ENCODE results near the gene HSDL2.

HSDL2 gene

GRCh38 chr9:112332977-112333638 is 46.8 kb upstream of the HSDL2 start, which contains the start of gene PTBP3:
Gene PTBP3 (minus strand): TSS chr9:112333619. CDS start chr9:112297865, 35,754 bp downstream.
- H3K18ac ChIP-seq (ENCODE audit: low read length), result peak within 1 kb of the TSS; percentile 99
- H4K8ac ChIP-seq (ENCODE audit: low read depth, low read length), result peak within 1 kb of the TSS; percentile 97
- H3K36me3 ChIP-seq (ENCODE audit: control insufficient read depth in 1 of 2, insufficient read depth in 2 of 2, low read length in 2 of 2), result no peaks in the 10 kb centered on the region
- peak within 1 kb of the TSS; percentile 100 for H3K14ac ChIP-seq (ENCODE audit: low read length)
- H4K91ac ChIP-seq (ENCODE audit: low read depth, low read length), result peak within 1 kb of the TSS; percentile 99
- peak within 1 kb of the TSS; percentile 98 for H3K4me3 ChIP-seq (ENCODE audit: low read depth, low read length)
- WGBS (ENCODE audit: extremely low coverage, insufficient coverage, insufficient read length), result no CpG with 5 or more reads among the region's 90 CpGs
- no peak within 1 kb of the TSS for H3K23ac ChIP-seq (ENCODE audit: low read length)
- peak within 1 kb of the TSS; percentile 90 for H2AK5ac ChIP-seq (ENCODE audit: low read length)
- DNase-seq, result peak; percentile 62 to 71
- H3K27me3 ChIP-seq (ENCODE audit: insufficient read depth, low read length), result no peaks in the 10 kb centered on the region
- H3K9ac ChIP-seq (ENCODE audit: low read length), result peak within 1 kb of the TSS; percentile 98
- H3K4me2 ChIP-seq (ENCODE audit: low read length), result peak within 1 kb of the TSS; percentile 61
- H3K4ac ChIP-seq (ENCODE audit: low read depth, low read length), result peak within 1 kb of the TSS; percentile 97
- peak within 1 kb of the TSS; percentile 99 for H2AFZ ChIP-seq (ENCODE audit: insufficient read depth, low read length, poor library complexity)
- H3K79me2 ChIP-seq (ENCODE audit: control insufficient read depth, insufficient read depth, low read length, poor library complexity), result peaks cover 12% of the 10 kb centered on the region
- H3K27ac ChIP-seq (ENCODE audit: low read depth, low read length), result peak within 1 kb of the TSS; percentile 100
- peak within 1 kb of the TSS; percentile 82 for H2BK12ac ChIP-seq (ENCODE audit: low read length)
- H3K79me1 ChIP-seq (ENCODE audit: low read length), result peaks cover 13% of the 10 kb centered on the region
- H3K4me1 ChIP-seq (ENCODE audit: control insufficient read depth in 1 of 2, insufficient read depth in 2 of 2, low read length in 2 of 2), result no peaks in the 10 kb centered on the region
- H4K12ac ChIP-seq (ENCODE audit: low read depth, low read length), result peak within 1 kb of the TSS; percentile 98
- H3K9me3 ChIP-seq (ENCODE audit: insufficient read depth, low read depth, low read length), result no peaks in the 10 kb centered on the region
- H2BK5ac ChIP-seq (ENCODE audit: low read depth, low read length, poor library complexity), result peak within 1 kb of the TSS; percentile 97
- peak within 1 kb of the TSS; percentile 94 for H2BK120ac ChIP-seq (ENCODE audit: insufficient read depth, low read length, poor library complexity)

DNA sequence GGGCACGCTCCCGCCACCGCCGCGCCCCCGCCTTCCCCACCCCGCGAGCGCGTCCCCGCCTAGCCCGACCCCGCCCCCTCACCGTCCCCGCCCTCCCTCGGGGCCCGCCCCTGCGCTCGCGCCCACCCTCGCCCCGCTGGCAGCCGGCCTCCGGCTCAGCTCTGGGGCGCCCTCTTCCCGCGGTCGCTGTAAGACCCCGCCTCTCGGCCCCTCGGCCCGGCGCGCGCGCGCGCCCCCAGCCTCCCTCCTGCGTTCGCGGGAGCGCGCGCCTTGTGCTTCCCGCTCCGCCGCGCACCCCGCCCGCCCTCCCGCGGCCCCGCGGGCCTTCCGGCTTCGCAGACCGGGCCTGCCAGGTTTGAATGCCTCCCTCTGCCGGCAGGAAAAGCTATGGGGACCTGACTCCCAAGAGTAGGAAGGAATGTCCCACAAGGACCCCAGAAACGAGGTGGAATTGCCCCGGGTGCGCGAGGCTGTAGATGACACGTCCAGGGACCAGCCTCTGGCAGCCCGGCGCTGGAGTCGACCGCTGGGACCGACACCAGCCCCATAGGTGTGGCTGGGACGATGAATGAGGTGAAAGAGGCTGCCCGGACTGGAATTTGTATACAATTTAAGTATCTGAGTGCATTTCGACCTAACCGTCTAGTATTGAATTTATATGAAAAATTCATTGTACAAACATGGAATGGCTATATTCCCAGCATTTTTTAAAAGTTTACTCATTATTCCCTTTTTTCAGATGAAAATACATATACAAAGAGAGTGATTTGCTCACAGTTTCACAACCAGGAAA is 46.1 kb upstream of the HSDL2 start:
- Histone ChIP-seq H2BK120ac (ENCODE audit: insufficient read depth, low read length, poor library complexity) (peak overlapping the region; percentile 94), H3K36me3 (ENCODE audit: control insufficient read depth in 1 of 2, insufficient read depth in 2 of 2, low read length in 2 of 2) (no peaks in the 10 kb centered on the region), H3K4me1 (ENCODE audit: control insufficient read depth in 1 of 2, insufficient read depth in 2 of 2, low read length in 2 of 2) (no peaks in the 10 kb centered on the region), H3K9me3 (ENCODE audit: insufficient read depth, low read depth, low read length) (no peaks in the 10 kb centered on the region), H3K14ac (ENCODE audit: low read length) (peak overlapping the region; percentile 92), H3K79me1 (ENCODE audit: low read length) (peaks cover 13% of the 10 kb centered on the region), H3K79me2 (ENCODE audit: control insufficient read depth, insufficient read depth, low read length, poor library complexity) (peaks cover 12% of the 10 kb centered on the region), H3K4me3 (ENCODE audit: low read depth, low read length) (peak overlapping the region; percentile 98), H3K18ac (ENCODE audit: low read length) (peak overlapping the region; percentile 98), H2AFZ (ENCODE audit: insufficient read depth, low read length, poor library complexity) (peak overlapping the region; percentile 99), H4K91ac (ENCODE audit: low read depth, low read length) (peak overlapping the region; percentile 93), H3K4me2 (ENCODE audit: low read length) (peak overlapping the region; percentile 61), H2BK5ac (ENCODE audit: low read depth, low read length, poor library complexity) (peak overlapping the region; percentile 97), H2BK12ac (ENCODE audit: low read length) (peak overlapping the region; percentile 82), H3K4ac (ENCODE audit: low read depth, low read length) (peak overlapping the region; percentile 61), H3K27ac (ENCODE audit: low read depth, low read length) (peak overlapping the region; percentile 100), H4K8ac (ENCODE audit: low read depth, low read length) (peak overlapping the region; percentile 96), H3K9ac (ENCODE audit: low read length) (peak overlapping the region; percentile 62), H4K12ac (ENCODE audit: low read depth, low read length) (peak overlapping the region; percentile 98), H2AK5ac (ENCODE audit: low read length) (peak overlapping the region; percentile 41), H3K27me3 (ENCODE audit: insufficient read depth, low read length) (no peaks in the 10 kb centered on the region), H3K23ac (ENCODE audit: low read length) (no peak overlapping the region)
- WGBS (ENCODE audit: extremely low coverage, insufficient coverage, insufficient read length), result no CpG with 5 or more reads among the region's 72 CpGs
- DNase-seq, result peak; percentile 93 to 98

DNA sequence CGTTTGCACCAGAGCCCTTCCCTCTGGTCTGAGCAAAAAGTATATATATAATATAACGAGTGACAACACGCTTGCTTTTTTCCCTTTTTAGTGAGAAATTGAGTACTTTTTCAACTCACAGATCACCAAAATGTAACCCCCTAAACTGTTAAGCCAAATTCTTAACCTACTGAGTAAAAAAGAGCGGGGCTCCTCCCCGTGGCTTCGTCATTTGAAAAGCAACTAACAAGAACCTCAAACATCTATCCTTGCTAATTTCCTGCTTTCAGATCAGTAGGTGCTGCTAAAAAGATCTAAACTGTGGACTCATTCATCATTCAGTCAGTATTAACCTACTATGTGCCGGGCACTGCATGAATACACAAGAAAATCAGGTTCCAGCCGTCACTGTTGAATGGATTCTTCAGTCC is 45.5 kb upstream of the HSDL2 start:
- H4K91ac ChIP-seq (ENCODE audit: low read depth, low read length), result no peak overlapping the region
- H3K27ac ChIP-seq (ENCODE audit: low read depth, low read length), result peak overlapping the region; percentile 53
- peaks cover 13% of the 10 kb centered on the region for H3K79me1 ChIP-seq (ENCODE audit: low read length)
- no peak overlapping the region for H3K9ac ChIP-seq (ENCODE audit: low read length)
- H3K4me2 ChIP-seq (ENCODE audit: low read length), result peak overlapping the region; percentile 61
- no peaks in the 10 kb centered on the region for H3K4me1 ChIP-seq (ENCODE audit: control insufficient read depth in 1 of 2, insufficient read depth in 2 of 2, low read length in 2 of 2)
- no peak for DNase-seq
- H2AFZ ChIP-seq (ENCODE audit: insufficient read depth, low read length, poor library complexity), result no peak overlapping the region
- no peak overlapping the region for H2AK5ac ChIP-seq (ENCODE audit: low read length)
- H2BK120ac ChIP-seq (ENCODE audit: insufficient read depth, low read length, poor library complexity), result no peak overlapping the region
- no peaks in the 10 kb centered on the region for H3K27me3 ChIP-seq (ENCODE audit: insufficient read depth, low read length)
- H3K9me3 ChIP-seq (ENCODE audit: insufficient read depth, low read depth, low read length), result no peaks in the 10 kb centered on the region
- H4K8ac ChIP-seq (ENCODE audit: low read depth, low read length), result no peak overlapping the region
- WGBS (ENCODE audit: extremely low coverage, insufficient coverage, insufficient read length), result no CpG with 5 or more reads among the region's 8 CpGs
- no peak overlapping the region for H2BK5ac ChIP-seq (ENCODE audit: low read depth, low read length, poor library complexity)
- H4K12ac ChIP-seq (ENCODE audit: low read depth, low read length), result no peak overlapping the region
- no peak overlapping the region for H3K4me3 ChIP-seq (ENCODE audit: low read depth, low read length)
- H3K36me3 ChIP-seq (ENCODE audit: control insufficient read depth in 1 of 2, insufficient read depth in 2 of 2, low read length in 2 of 2), result no peaks in the 10 kb centered on the region
- H2BK12ac ChIP-seq (ENCODE audit: low read length), result no peak overlapping the region
- no peak overlapping the region for H3K14ac ChIP-seq (ENCODE audit: low read length)
- peaks cover 10% of the 10 kb centered on the region for H3K79me2 ChIP-seq (ENCODE audit: control insufficient read depth, insufficient read depth, low read length, poor library complexity)
- no peak overlapping the region for H3K23ac ChIP-seq (ENCODE audit: low read length)
- no peak overlapping the region for H3K4ac ChIP-seq (ENCODE audit: low read depth, low read length)
- H3K18ac ChIP-seq (ENCODE audit: low read length), result no peak overlapping the region

DNA sequence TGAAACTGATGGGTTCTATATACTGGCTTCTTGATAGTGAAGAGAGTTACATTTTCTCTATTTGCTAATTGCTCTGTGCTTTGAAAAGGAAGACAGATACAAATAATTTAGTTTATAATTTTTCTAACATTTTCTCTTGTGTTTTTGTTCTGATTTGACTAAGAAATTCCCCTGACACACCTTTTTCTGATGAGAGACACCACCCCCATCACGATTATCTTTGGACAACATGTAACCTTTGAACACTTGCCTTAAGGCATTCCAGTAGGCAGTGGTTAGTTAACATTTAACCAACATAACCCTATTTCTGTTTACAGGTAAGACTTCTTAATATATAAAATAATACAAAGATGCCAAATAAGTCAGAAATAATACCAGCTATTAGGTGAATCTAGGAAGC is 42.4 kb upstream of the HSDL2 start:
- H3K79me2 ChIP-seq (ENCODE audit: control insufficient read depth, insufficient read depth, low read length, poor library complexity), result peaks cover 10% of the 10 kb centered on the region

More for the DNA sequence above, 42.4 kb upstream of the HSDL2 start:
- Histone ChIP-seq H3K9me3 (ENCODE audit: insufficient read depth, low read depth, low read length) (no peaks in the 10 kb centered on the region), H3K14ac (ENCODE audit: low read length) (no peak overlapping the region), H3K27me3 (ENCODE audit: insufficient read depth, low read length) (no peaks in the 10 kb centered on the region), H4K12ac (ENCODE audit: low read depth, low read length) (no peak overlapping the region), H3K4me2 (ENCODE audit: low read length) (no peak overlapping the region), H3K36me3 (ENCODE audit: control insufficient read depth in 1 of 2, insufficient read depth in 2 of 2, low read length in 2 of 2) (no peaks in the 10 kb centered on the region), H3K23ac (ENCODE audit: low read length) (no peak overlapping the region), H3K18ac (ENCODE audit: low read length) (no peak overlapping the region), H2BK12ac (ENCODE audit: low read length) (no peak overlapping the region), H4K91ac (ENCODE audit: low read depth, low read length) (no peak overlapping the region), H3K4me1 (ENCODE audit: control insufficient read depth in 1 of 2, insufficient read depth in 2 of 2, low read length in 2 of 2) (peaks cover 5 to 6% of the 10 kb centered on the region in 2 experiments), H3K9ac (ENCODE audit: low read length) (no peak overlapping the region), H4K8ac (ENCODE audit: low read depth, low read length) (no peak overlapping the region), H2AK5ac (ENCODE audit: low read length) (no peak overlapping the region), H3K4me3 (ENCODE audit: low read depth, low read length) (no peak overlapping the region), H3K4ac (ENCODE audit: low read depth, low read length) (no peak overlapping the region), H3K27ac (ENCODE audit: low read depth, low read length) (no peak overlapping the region), H3K79me1 (ENCODE audit: low read length) (peaks cover 17% of the 10 kb centered on the region), H2AFZ (ENCODE audit: insufficient read depth, low read length, poor library complexity) (no peak overlapping the region), H2BK5ac (ENCODE audit: low read depth, low read length, poor library complexity) (no peak overlapping the region), H2BK120ac (ENCODE audit: insufficient read depth, low read length, poor library complexity) (no peak overlapping the region)
- peak in 1 of 2 donors; percentile 38 for DNase-seq
- no CpG with 5 or more reads among the region's 1 CpG for WGBS (ENCODE audit: extremely low coverage, insufficient coverage, insufficient read length)
